SH-SY5Y (cell line): Measurements from ENCODE around the gene CISH.

Experiments used
- GATA2 ChIP-seq: IDR thresholded peaks from 2 replicates; pipeline ENCODE4 v1.6.1; 2011; ENCODE audit warnings: mild to moderate bottlenecking, low read depth, low read length
- GATA3 ChIP-seq: IDR thresholded peaks from 2 replicates; pipeline ENCODE4 v1.6.1; 2011; ENCODE audit warnings: low read depth, mild to moderate bottlenecking, low read length, moderate library complexity

Gene CISH

GRCh38 chr3:50570508-50571279 lies 40.9 kb downstream of the CISH start:
- TF ChIP-seq GATA2 (no peak), GATA3 (no peak)

GRCh38 chr3:50568947-50569749 lies 42.4 kb downstream of the CISH start, which contains the start of gene HEMK1:
TSS of gene HEMK1 (plus strand) at chr3:50569522. CDS start at chr3:50571105, 1,583 bp downstream.
- TF ChIP-seq GATA2 (no peak), GATA3 (no peak)

- TF ChIP-seq GATA3 (no peak), GATA2 (no peak)
Observed at GRCh38 chr3:50567386-50568167, 44.0 kb downstream of the CISH start, which contains the start of gene C3orf18. TSS of gene C3orf18 (minus strand) at chr3:50567747. CDS start at chr3:50565699, 2,048 bp downstream.

DNA sequence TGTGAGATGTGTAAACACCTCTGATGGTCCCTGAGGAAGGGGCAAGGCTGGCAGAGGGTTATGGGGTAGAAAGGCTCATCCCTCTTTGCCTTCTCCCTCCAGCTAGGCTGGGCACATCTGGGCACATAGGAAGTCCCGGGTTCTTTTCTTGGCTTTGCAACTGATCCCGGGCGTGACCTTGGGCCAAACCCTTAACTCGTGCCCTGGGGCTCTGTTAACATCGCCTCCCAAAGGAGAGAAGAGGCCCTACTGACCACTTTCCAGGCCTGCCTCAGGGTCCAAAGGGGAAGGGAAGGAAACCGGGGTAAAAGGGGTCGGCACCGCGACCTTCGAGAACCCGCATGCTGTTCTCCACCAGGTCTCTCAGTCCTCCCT lies 44.6 kb downstream of the CISH start:
- TF ChIP-seq GATA3 (no peak), GATA2 (no peak)

GRCh38 chr3:50564321-50564720 lies 47.3 kb downstream of the CISH start:
- no peak for TF ChIP-seq GATA2

DNA sequence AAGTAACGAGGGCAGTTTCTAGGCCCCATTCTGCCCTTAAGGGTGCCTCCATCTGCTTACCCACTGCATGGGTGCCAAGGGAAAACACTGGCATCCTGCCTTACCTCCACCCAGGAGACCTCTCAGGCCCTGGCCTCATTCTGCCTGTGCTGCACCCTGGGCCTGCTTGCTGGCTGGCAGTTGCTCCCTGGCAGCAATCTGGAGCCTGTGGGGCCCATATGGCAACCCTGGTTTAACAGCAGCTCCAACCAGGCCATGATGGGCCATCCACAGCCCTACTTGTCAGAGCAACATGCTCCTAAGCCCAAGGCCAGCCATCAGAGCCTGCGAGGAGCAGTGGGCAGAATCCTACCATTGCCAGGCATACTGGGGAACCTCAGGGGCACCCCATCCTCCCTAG lies 47.7 kb downstream of the CISH start:
- TF ChIP-seq GATA3 = no peak
- TF ChIP-seq GATA2 = no peak

DNA sequence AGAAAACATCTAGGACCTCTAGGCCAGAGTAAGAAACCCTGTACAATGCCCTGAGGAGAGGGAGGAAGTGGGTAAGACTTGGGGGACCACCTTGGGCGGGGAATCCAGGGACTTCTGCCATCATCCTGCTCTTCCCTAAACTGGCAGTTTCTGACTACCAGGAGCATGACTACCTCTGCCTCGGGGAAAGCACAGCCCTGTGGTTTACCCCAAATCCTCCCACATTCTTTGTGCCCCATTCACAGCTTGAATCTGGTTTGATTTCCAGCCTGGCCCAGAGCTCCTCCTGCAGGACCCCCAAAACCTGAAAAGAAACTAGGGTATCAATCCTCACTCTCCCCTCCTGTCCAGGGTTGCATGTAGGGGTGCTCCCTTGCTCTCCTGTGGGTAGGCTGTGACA lies 48.7 kb downstream of the CISH start:
- TF ChIP-seq GATA2 (no peak), GATA3 (no peak)

- no peak for TF ChIP-seq GATA3
- TF ChIP-seq GATA2 = no peak
Observed at GRCh38 chr3:50559702-50560101, 51.9 kb downstream of the CISH start.

GRCh38 chr3:50557915-50558314 lies 53.7 kb downstream of the CISH start:
- TF ChIP-seq GATA3 (no peak), GATA2 (no peak)

GRCh38 chr3:50557106-50557505 lies 54.5 kb downstream of the CISH start:
- TF ChIP-seq GATA3 = no peak
- TF ChIP-seq GATA2 = no peak
